LNCAP (cell line): ENCODE measurements around the gene INPP5F.
A peak's percentile ranks its signal among the peaks of the same experiment; 100 is the strongest.

Experiments
- TF ChIP-seq, protein P1 (sequence below): fragments of 450-650 bp; IDR thresholded peaks from 2 replicates; pipeline ENCODE4 v1.5.1; 2017; ENCODE audit warnings: mild to moderate bottlenecking

The INPP5F gene

DNA sequence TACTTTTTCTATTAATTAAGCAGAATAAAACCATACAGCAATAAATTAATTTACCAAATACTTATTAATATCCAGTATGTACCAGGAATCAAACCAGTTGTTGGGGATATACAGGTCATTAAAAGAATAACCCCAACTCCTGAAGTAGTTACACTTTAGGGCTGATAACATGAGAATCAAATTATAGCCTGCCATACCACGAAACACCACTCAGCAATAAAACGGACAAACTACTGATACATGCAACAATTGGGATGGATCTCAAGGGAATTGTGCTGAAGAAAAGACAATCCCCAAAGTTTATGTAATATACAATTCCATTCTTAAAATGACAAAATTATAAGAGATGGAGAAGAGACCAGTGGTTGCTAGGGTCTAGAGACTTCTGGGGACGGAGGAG is 124.1 kb downstream of the INPP5F start:
- TF ChIP-seq, protein P1, sequence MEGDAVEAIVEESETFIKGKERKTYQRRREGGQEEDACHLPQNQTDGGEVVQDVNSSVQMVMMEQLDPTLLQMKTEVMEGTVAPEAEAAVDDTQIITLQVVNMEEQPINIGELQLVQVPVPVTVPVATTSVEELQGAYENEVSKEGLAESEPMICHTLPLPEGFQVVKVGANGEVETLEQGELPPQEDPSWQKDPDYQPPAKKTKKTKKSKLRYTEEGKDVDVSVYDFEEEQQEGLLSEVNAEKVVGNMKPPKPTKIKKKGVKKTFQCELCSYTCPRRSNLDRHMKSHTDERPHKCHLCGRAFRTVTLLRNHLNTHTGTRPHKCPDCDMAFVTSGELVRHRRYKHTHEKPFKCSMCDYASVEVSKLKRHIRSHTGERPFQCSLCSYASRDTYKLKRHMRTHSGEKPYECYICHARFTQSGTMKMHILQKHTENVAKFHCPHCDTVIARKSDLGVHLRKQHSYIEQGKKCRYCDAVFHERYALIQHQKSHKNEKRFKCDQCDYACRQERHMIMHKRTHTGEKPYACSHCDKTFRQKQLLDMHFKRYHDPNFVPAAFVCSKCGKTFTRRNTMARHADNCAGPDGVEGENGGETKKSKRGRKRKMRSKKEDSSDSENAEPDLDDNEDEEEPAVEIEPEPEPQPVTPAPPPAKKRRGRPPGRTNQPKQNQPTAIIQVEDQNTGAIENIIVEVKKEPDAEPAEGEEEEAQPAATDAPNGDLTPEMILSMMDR = no peak

DNA sequence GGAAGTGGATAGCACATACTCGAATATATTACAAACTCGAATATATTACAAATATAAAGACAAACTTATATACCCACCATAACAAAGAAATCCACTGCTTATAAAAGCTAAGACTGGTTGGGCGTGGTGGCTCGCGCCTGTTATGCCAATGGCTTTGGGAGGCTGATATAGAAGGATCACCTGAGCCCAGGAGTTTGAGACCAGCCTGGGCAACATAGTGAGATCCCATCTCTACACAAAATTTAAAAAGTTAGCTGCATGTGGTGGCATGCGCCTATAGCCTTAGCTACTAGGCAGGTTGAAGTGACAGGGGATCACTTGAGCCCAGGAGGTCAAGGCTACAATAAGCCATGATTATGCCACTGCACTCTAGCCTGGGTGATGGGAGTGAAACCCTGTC is 126.4 kb downstream of the INPP5F start:
- TF ChIP-seq, protein P1 = no peak

DNA sequence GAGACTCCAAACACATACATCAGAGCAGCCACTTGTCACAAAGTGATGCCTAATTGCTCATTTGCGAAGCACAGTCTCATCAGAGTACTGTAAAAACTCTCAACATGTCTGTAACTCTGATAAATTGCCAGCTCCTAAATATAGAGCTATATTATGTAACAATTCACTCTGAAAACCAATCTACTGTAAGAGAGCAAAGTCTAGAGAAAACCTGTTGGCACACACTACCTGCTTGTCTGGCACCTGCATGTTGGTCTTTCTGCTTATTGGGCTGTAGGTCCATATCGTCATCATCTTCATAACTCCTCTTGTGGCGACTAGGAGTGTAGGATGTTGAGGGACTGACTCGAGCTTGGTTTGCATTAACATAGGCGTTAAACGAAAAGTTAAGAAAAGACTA is 127.0 kb downstream of the INPP5F start:
- TF ChIP-seq, protein P1 = no peak

DNA sequence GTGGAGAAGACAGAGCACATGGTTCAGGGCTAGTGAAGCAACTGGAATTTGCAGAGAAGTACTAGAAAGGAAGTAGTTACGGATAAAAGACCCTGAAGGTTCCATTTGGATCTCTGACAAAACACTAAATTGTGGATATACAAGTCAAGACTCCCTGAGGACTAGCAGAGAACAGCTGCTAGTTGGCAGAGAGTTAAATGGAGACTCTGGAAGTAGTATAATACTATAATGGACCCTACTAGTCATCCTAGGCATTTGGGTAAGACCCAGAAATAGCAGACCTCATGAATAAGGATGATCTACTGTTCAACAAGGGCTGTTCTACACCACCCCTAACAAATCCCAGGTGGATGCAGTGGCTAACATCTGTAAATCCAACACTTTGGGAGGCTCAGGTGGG is 127.7 kb downstream of the INPP5F start:
- TF ChIP-seq, protein P1 = no peak

DNA sequence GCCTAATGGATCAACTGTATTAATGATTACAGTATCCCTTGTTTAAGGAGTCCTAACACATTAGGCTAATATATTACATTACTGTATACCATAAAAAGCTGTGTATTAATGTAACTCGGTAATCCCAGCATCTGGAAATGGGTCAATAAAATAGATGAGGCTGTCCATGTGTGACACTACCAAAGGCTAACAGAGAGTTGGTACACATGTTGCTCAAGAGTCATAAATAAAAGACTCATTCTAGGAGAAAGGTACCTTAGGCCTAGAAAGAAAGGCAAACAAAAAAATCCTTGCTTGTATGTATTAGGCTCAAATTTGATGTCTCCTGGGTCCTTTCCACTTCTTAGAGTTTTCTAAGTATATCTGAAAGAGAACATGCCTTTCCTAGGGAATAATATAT is 132.2 kb downstream of the INPP5F start:
- TF ChIP-seq, protein P1 = no peak

DNA sequence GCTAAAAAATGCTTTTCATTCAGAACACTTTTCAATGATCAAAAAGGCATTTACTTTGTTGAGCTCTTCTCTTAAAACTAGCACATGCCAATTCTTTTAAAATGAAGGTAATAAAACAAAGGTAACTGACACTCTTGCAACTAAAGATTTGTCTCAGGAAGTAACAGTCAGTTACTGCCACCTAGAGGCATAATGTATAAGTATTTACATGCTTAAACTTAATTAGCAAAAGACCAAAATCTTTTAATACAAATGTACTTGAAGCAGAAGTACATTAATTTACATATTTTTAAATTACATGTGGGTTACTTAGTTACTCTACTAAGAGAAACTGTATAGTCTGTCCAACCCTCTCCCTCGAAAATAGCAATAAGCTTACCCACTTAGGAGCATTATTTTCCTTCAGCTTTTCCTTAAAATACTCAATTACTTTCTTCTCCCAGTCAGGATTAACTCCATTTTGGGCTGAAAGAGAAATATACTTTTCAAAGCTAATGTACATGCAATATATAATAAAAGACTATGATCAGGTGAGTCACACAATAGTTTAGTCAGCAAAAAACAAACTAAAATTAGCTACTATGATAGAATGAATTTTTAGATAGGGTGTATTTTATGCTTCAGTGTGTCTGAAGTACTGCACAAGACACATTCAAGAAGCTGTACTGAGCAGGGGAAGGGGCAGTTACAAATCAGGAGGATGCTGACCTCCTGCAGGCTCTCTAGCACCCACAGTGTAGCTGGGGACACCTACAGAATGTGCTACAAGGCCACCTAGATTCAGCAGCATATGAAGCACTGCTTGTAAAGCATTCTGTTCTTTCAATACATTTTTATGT is 133.8 kb downstream of the INPP5F start:
- TF ChIP-seq, protein P1 = peak; percentile 66

DNA sequence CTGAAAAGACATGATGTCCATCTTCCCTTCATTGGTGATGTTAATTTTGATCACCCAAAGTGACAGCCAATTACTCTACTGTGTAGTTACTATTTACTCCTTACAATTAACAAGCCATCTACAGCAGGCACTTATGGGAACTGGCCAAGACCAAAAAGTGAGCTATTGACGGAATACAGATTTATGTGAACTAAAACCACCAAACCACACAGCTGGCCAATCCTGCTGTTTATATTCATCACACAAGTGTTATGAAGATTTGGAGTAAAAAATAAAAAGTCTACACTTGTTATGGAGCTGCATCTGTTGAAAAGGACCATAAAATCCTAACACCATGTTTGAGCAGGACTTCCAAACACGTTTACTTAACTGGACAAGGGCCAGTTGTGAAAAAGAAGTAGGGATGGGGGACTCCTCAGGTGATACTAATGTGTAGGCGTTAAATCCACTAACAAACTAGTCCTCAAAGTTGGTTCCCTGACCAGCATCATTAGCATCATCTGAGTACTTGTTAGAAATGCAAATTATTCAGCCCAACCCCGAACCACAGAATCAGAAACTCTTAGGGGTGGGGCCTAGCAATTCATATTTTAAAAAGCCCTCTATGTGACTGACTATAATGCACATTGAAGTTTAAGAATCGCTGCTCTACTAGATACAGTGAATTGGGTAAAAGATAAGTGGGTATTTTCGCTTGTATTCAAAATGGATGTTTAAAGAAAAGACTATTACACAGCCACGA is 135.2 kb downstream of the INPP5F start:
- TF ChIP-seq, protein P1 = no peak
